Transverse colon (tissue), 4 donors: ENCODE results near the gene LARGE1.

Experiments used
- CTCF ChIP-seq, 5 experiments: fragments of 200-600 bp in 3 of 5; fragments of 450-650 bp in 2 of 5; sonication (generic) in 3 of 5; IDR thresholded peaks; 1 replicate in 2 of 5; 2 replicates in 3 of 5; pipeline ENCODE4 v1.5.1; 2016 to 2017; ENCODE audit warnings: antibody characterized with exemption in 5 of 5, inconsistent platforms in 3 of 5, mild to moderate bottlenecking in 2 of 5, moderate library complexity in 1 of 5
- POLR2AphosphoS5 ChIP-seq, 3 donors: sonication (generic); formaldehyde crosslinking; IDR thresholded peaks; one replicate each; pipeline ENCODE4 v1.6.1; 2016; ENCODE audit warnings: antibody characterized with exemption in 3 of 3

- TF ChIP-seq CTCF (IDR thresholded peaks at IDR 0.05) (no peak), POLR2AphosphoS5 (IDR thresholded peaks at IDR 0.05) (no peak)
Observed at GRCh38 chr22:33871935-33872334, 48.3 kb downstream of the LARGE1 start.
